Endothelial cell of umbilical vein (primary cell): Measurements from ENCODE around the gene LRP1B. TPM values are rescaled to one million over a fixed set of nuclear protein-coding genes. Genes with fewer than 3 reads are reported as not detected.

Source experiments
- BruUV-seq: library from RNA; stranded (reverse); fragments of 400-500 nt; replicated peaks from 2 replicates; lab custom pipeline; 2021; lab: Mats Ljungman, UMichigan
- CTCF ChIA-PET: fragments of 300-600, 350-600 bp; sonication (Branson Sonifier 250); formaldehyde crosslinking; loops from one replicate; lab custom pipeline; 2021; ENCODE audit warnings: antibody characterized with exemption, inconsistent platforms; lab: Charles Lee
- POLR2A ChIA-PET: fragments of 300-600, 350-600 bp; sonication (Branson Sonifier 250); formaldehyde crosslinking; loops from one replicate; lab custom pipeline; 2021; ENCODE audit warnings: antibody characterized with exemption, inconsistent platforms; lab: Charles Lee
- DNase-seq: peaks from one replicate; pipeline ENCODE4 v3.0.0-alpha.2; 2011; ENCODE audit warnings: low read depth, low spot score
- FAIRE-seq: peaks from 2 replicates; lab custom pipeline; 2011; peaks lifted over from hg19 to GRCh38; lab: Jason Lieb, UNC
- H2AFZ ChIP-seq: 2 replicates; pipeline ENCODE4 v1.6.0; 2012; ENCODE audit warnings: low read depth, low read length, control low read depth, inconsistent platforms
- H3K27ac ChIP-seq: 2 replicates; pipeline ENCODE4 v1.5.1; 2011; ENCODE audit warnings: low read depth, mild to moderate bottlenecking, control low read depth, low read length, moderate library complexity; ENCODE audit not compliant: insufficient read depth
- H3K27me3 ChIP-seq, 2 experiments: 2 replicates each; pipeline versions ENCODE4 v1.6.0 to v1.6.1; 2011; ENCODE audit warnings: low read length in 2 of 2, mixed read lengths in 1 of 2; ENCODE audit not compliant: control insufficient read depth in 2 of 2, insufficient read depth in 2 of 2
- H3K36me3 ChIP-seq, 2 experiments: 2 replicates in 1 of 2; 3 replicates in 1 of 2; pipeline ENCODE4 v1.5.1; 2011; ENCODE audit warnings: low read length in 2 of 2, mild to moderate bottlenecking in 1 of 2, moderate library complexity in 1 of 2; ENCODE audit not compliant: control insufficient read depth in 2 of 2, insufficient read depth in 2 of 2; ENCODE audit errors: extremely low read depth in 1 of 2
- H3K4me1 ChIP-seq: 3 replicates; pipeline ENCODE4 v1.5.1; 2011; ENCODE audit warnings: mild to moderate bottlenecking, low read length; ENCODE audit not compliant: control insufficient read depth, insufficient read depth; ENCODE audit errors: extremely low read depth
- H3K4me2 ChIP-seq: 2 replicates; pipeline ENCODE4 v1.6.1; 2011; ENCODE audit warnings: low read length, control low read depth, mixed read lengths; ENCODE audit not compliant: insufficient read depth
- H3K4me3 ChIP-seq, 3 experiments: fragments of 200-600 bp in 1 of 3; sonication (generic), shearing (Covaris generic) in 1 of 3; replicated peaks in 1 of 3; 2 replicates each; pipeline ENCODE4 v1.5.1; 2011 to 2016; ENCODE audit warnings: control low read depth in 3 of 3, low read length in 3 of 3, mild to moderate bottlenecking in 2 of 3, inconsistent platforms in 1 of 3, low read depth in 1 of 3, moderate library complexity in 1 of 3; ENCODE audit not compliant: insufficient read depth in 1 of 3
- H3K79me2 ChIP-seq: 2 replicates; pipeline ENCODE4 v1.6.0; 2012; ENCODE audit warnings: low read length, inconsistent platforms; ENCODE audit not compliant: control insufficient read depth, insufficient read depth
- H3K9ac ChIP-seq: replicated peaks from 2 replicates; pipeline ENCODE3; 2011; ENCODE audit warnings: low read length, control low read depth; ENCODE audit not compliant: insufficient read depth; ENCODE audit errors: extremely low read depth
- H3K9me1 ChIP-seq: replicated peaks from 3 replicates; pipeline ENCODE4 v1.6.0; 2011; ENCODE audit warnings: mild to moderate bottlenecking, low read length; ENCODE audit not compliant: control insufficient read depth, insufficient read depth; ENCODE audit errors: extremely low read depth
- H3K9me3 ChIP-seq: replicated peaks from 2 replicates; pipeline ENCODE4 v1.5.1; 2012; ENCODE audit warnings: low read length, inconsistent platforms; ENCODE audit not compliant: control insufficient read depth, insufficient read depth
- H4K20me1 ChIP-seq: replicated peaks from 2 replicates; pipeline ENCODE3; 2011; ENCODE audit warnings: mild to moderate bottlenecking, low read length; ENCODE audit not compliant: control insufficient read depth, insufficient read depth; ENCODE audit errors: extremely low read depth
- EZH2 ChIP-seq: IDR thresholded peaks from 2 replicates; pipeline ENCODE4 v1.6.1; 2012; ENCODE audit warnings: borderline replicate concordance, low read depth, mild to moderate bottlenecking, moderate library complexity, low read length, inconsistent platforms; ENCODE audit not compliant: severe bottlenecking
- FOS ChIP-seq: IDR thresholded peaks from 2 replicates; pipeline ENCODE4 v1.6.1; 2011; ENCODE audit warnings: mild to moderate bottlenecking, low read length, moderate library complexity, borderline replicate concordance; ENCODE audit not compliant: insufficient read depth
- GATA2 ChIP-seq: IDR thresholded peaks from 2 replicates; pipeline ENCODE4 v1.7.0; 2011; ENCODE audit warnings: low read depth, mild to moderate bottlenecking, moderate library complexity, mixed read lengths, low read length; ENCODE audit not compliant: insufficient read length, insufficient read depth
- JUN ChIP-seq: IDR thresholded peaks from 2 replicates; pipeline ENCODE4 v1.6.1; 2011; ENCODE audit warnings: borderline replicate concordance, low read depth; ENCODE audit not compliant: insufficient read length, insufficient read depth
- MYC ChIP-seq: IDR thresholded peaks from one replicate; pipeline ENCODE4 v1.6.1; 2011; ENCODE audit warnings: mild to moderate bottlenecking, low read depth, low read length
- POLR2A ChIP-seq: IDR thresholded peaks from 2 replicates; pipeline ENCODE4 v1.6.1; 2012; ENCODE audit warnings: low read depth, mild to moderate bottlenecking, control low read depth, low read length
- POLR2AphosphoS5 ChIP-seq: IDR thresholded peaks from 2 replicates; pipeline ENCODE4 v1.6.1; 2012; ENCODE audit warnings: low read depth, mild to moderate bottlenecking, control low read depth, low read length, moderate library complexity; ENCODE audit not compliant: insufficient read depth
- dilution Hi-C: fragments of 300-500 bp; cut with MboI; formaldehyde crosslinking; loops from one replicate; pipeline ENCODE4 v1.15.0; 2019; ENCODE audit warnings: low sequenced_read_pairs; ENCODE audit not compliant: extremely low pct_ligation_motif_present
- intact Hi-C: fragments of 100-400 bp; cut with micrococcal nuclease; formaldehyde crosslinking; loops from one replicate; pipeline ENCODE4 v1.10.0; 2022
- polyA plus RNA-seq, 4 experiments: library from polyadenylated mRNA; depleted of rRNA in 3 of 4; stranded (reverse) in 3 of 4; unstranded in 1 of 4; fragments of >200 nt; gene quantifications; 2 replicates each; pipeline versions ENCODE4 v1.2.1 to v1.2.3, GENCODE V29; 2011 to 2012; ENCODE audit warnings: missing spikeins in 1 of 4
- total RNA-seq: library from RNA; stranded (reverse); gene quantifications from 2 replicates; pipeline ENCODE4 v1.2.3, GENCODE V29; 2021
- TF ChIP-seq, protein P1 (sequence below): IDR thresholded peaks from 2 replicates; pipeline ENCODE4 v1.6.1; 2011; ENCODE audit not compliant: insufficient read depth, insufficient read length
- TF ChIP-seq, protein P2 (sequence below), 2 donors: IDR thresholded peaks; 1 replicate in 1 of 2; 2 replicates in 1 of 2; pipeline ENCODE4 v1.5.1; 2011; ENCODE audit warnings: low read length in 2 of 2, mild to moderate bottlenecking in 2 of 2, moderate library complexity in 2 of 2, control low read depth in 1 of 2, inconsistent platforms in 1 of 2, low read depth in 1 of 2; ENCODE audit not compliant: insufficient read depth in 1 of 2; ENCODE audit errors: extremely low read depth in 1 of 2

LRP1B gene
- total and polyA plus RNA-seq, 2 donors (not counting 3 experiments of a cell fraction or from before 2014, with no cell fraction given) = 0.03 to 0.07 TPM

DNA sequence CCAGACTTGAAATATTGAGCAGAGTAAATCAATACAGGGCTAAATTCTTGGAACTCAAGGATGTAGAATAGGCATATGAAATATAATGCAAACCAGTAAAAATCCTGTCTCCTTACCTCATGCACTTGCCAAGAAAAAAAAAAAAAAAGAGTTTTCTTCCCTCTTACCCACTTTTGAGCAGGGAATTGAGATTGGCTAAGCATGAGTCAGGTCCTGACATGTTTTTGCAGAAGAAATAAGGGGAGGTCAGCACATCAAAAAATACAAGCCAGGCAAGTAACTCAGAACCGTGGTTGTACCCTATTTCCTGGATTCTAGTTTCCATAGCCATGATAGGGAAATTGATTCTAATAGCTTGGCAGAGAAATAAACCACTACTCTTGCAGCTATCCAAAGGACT lies 1526.7 kb downstream of the LRP1B start:
- H3K36me3 ChIP-seq = no peaks in the 10 kb centered on the region
- dilution Hi-C loops (no loop called here), intact Hi-C loops (no loop called here)
- no peaks in the 10 kb centered on the region for H3K9me3 ChIP-seq
- no peak for DNase-seq
- no peaks in the 10 kb centered on the region for H3K79me2 ChIP-seq
- no TSS peak for BruUV-seq
- no peaks in the 10 kb centered on the region for H3K4me1 ChIP-seq
- H3K9me1 ChIP-seq = no peaks in the 10 kb centered on the region
- ChIA-PET CTCF (no interaction called here), POLR2A (no interaction called here)
- H3K4me3 ChIP-seq = no peak overlapping the region
- H2AFZ ChIP-seq = no peak overlapping the region
- no peak overlapping the region for H3K4me2 ChIP-seq
- no peak overlapping the region for H3K27ac ChIP-seq
- no peak overlapping the region for H3K9ac ChIP-seq
- H3K27me3 ChIP-seq = no peaks in the 10 kb centered on the region
- FAIRE-seq = no peak
- H4K20me1 ChIP-seq = no peaks in the 10 kb centered on the region
- TF ChIP-seq, protein P1, sequence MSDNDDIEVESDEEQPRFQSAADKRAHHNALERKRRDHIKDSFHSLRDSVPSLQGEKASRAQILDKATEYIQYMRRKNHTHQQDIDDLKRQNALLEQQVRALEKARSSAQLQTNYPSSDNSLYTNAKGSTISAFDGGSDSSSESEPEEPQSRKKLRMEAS = no peak
- TF ChIP-seq MYC (no peak), FOS (no peak)

DNA sequence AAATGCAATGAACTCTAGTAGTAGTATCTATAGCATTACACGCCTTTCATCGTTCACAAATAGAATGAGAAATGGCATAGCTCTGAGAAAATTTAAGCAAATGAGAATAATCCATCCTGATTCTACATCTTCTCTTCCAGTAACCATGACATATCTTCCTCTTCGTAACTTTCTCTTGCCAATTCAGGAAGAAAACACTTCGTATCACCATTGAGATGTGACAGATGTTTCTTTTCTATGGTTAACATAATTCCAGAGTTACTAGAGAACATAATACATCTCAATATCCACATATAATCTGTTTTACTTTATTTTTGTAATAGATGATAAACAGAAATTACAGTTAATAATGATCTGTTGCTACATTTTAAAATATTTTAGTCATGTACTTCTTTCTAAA lies 1527.4 kb downstream of the LRP1B start:
- Histone ChIP-seq H3K27ac (no peak overlapping the region), H2AFZ (no peak overlapping the region), H3K9me3 (no peaks in the 10 kb centered on the region), H3K79me2 (no peaks in the 10 kb centered on the region), H3K4me3 (no peak overlapping the region), H3K4me2 (no peak overlapping the region), H4K20me1 (no peaks in the 10 kb centered on the region), H3K4me1 (no peaks in the 10 kb centered on the region), H3K27me3 (no peaks in the 10 kb centered on the region), H3K36me3 (no peaks in the 10 kb centered on the region), H3K9ac (no peak overlapping the region), H3K9me1 (no peaks in the 10 kb centered on the region)
- POLR2A ChIA-PET = no interaction called here
- no TSS peak for BruUV-seq
- TF ChIP-seq, protein P1 = no peak
- TF ChIP-seq JUN (no peak), POLR2A (no peak), GATA2 (no peak), POLR2AphosphoS5 (no peak), MYC (no peak), FOS (no peak), EZH2 (no peak)
- TF ChIP-seq, protein P2, sequence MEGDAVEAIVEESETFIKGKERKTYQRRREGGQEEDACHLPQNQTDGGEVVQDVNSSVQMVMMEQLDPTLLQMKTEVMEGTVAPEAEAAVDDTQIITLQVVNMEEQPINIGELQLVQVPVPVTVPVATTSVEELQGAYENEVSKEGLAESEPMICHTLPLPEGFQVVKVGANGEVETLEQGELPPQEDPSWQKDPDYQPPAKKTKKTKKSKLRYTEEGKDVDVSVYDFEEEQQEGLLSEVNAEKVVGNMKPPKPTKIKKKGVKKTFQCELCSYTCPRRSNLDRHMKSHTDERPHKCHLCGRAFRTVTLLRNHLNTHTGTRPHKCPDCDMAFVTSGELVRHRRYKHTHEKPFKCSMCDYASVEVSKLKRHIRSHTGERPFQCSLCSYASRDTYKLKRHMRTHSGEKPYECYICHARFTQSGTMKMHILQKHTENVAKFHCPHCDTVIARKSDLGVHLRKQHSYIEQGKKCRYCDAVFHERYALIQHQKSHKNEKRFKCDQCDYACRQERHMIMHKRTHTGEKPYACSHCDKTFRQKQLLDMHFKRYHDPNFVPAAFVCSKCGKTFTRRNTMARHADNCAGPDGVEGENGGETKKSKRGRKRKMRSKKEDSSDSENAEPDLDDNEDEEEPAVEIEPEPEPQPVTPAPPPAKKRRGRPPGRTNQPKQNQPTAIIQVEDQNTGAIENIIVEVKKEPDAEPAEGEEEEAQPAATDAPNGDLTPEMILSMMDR (IDR thresholded peaks at IDR 0.05; ENCODE audit: extremely low read depth in 1 of 2, insufficient read depth in 1 of 2, low read depth in 1 of 2, low read length in 2 of 2) = no peak
- DNase-seq (no peak), FAIRE-seq (no peak)
- CTCF ChIA-PET = interaction anchor here (1.6 kb wide), 1 partner anchor 92 kb away, joined by 4 read pairs; no protein-coding TSS in a partner anchor
- dilution Hi-C loops = no loop called here
- intact Hi-C loops = no loop called here
